Neural progenitor cell (in vitro differentiated cells): ENCODE results near the gene ACSM6. TPM values are rescaled to one million over a fixed set of nuclear protein-coding genes. Genes with fewer than 3 reads are reported as not detected.

ENCODE experiments used
- DNase-seq: peaks from one replicate; pipeline ENCODE4 v3.0.0-alpha.2; 2016; ENCODE audit warnings: low spot score
- H2AFZ ChIP-seq: fragments of 200-600 bp; sonication (generic); replicated peaks from 2 replicates; pipeline ENCODE4 v1.6.1; 2016; ENCODE audit warnings: antibody characterized with exemption
- H3F3A ChIP-seq: fragments of 200-600 bp; sonication (generic); 2 replicates; pipeline ENCODE4 v1.6.1; 2016; ENCODE audit warnings: antibody characterized with exemption, low read depth
- H3K27ac ChIP-seq: fragments of 200-600 bp; sonication (generic); 2 replicates; pipeline ENCODE4 v1.5.1; 2016; ENCODE audit warnings: mild to moderate bottlenecking
- H3K27me3 ChIP-seq: fragments of 200-600 bp; sonication (generic); 2 replicates; pipeline ENCODE4 v1.6.1; 2016; ENCODE audit warnings: mild to moderate bottlenecking, moderate library complexity
- H3K36me3 ChIP-seq: fragments of 200-600 bp; sonication (generic); 2 replicates; pipeline ENCODE4 v1.5.1; 2016
- H3K4me1 ChIP-seq: fragments of 200-600 bp; sonication (generic); 2 replicates; pipeline ENCODE4 v1.6.1; 2016; ENCODE audit warnings: mixed run types
- H3K4me2 ChIP-seq: fragments of 200-600 bp; sonication (generic); 2 replicates; pipeline ENCODE4 v1.6.1; 2016
- H3K4me3 ChIP-seq: fragments of 200-600 bp; sonication (generic); 2 replicates; pipeline ENCODE4 v1.5.1; 2016
- H3K79me2 ChIP-seq: fragments of 200-600 bp; sonication (generic); 2 replicates; pipeline ENCODE4 v1.6.1; 2016; ENCODE audit warnings: low read depth
- H3K9ac ChIP-seq: fragments of 200-600 bp; sonication (generic); 2 replicates; pipeline ENCODE4 v1.6.1; 2016
- H3K9me3 ChIP-seq: fragments of 200-600 bp; sonication (generic); 2 replicates; pipeline ENCODE4 v1.5.1; 2016; ENCODE audit warnings: low read depth
- H4K20me1 ChIP-seq: fragments of 200-600 bp; sonication (generic); 2 replicates; pipeline ENCODE4 v1.6.1; 2016; ENCODE audit warnings: low read depth
- H3K27ac Mint-ChIP-seq: 3 replicates; pipeline ENCODE4 v1.8.0; 2021; ENCODE audit warnings: mixed read lengths
- H3K27me3 Mint-ChIP-seq: 2 replicates; pipeline ENCODE4 v1.8.0; 2022; ENCODE audit warnings: low read depth, mild to moderate bottlenecking, inconsistent platforms, moderate library complexity, mixed read lengths; ENCODE audit not compliant: insufficient read depth
- H3K36me3 Mint-ChIP-seq: 3 replicates; pipeline ENCODE4 v1.8.0; 2021; ENCODE audit warnings: mixed read lengths
- H3K4me1 Mint-ChIP-seq: 3 replicates; pipeline ENCODE4 v1.8.0; 2021; ENCODE audit warnings: mixed read lengths
- H3K4me3 Mint-ChIP-seq: 3 replicates; pipeline ENCODE4 v1.8.0; 2021; ENCODE audit warnings: mild to moderate bottlenecking, moderate library complexity, mixed read lengths
- H3K9me3 Mint-ChIP-seq: 3 replicates; pipeline ENCODE4 v1.8.0; 2020; ENCODE audit warnings: mixed read lengths
- EZH2 ChIP-seq: fragments of 200-600 bp; sonication (generic); IDR thresholded peaks from 2 replicates; pipeline ENCODE4 v1.6.1; 2017; ENCODE audit warnings: antibody characterized with exemption, mild to moderate bottlenecking, moderate library complexity
- EZH2phosphoT487 ChIP-seq: fragments of 200-600 bp; sonication (generic); IDR thresholded peaks from 2 replicates; pipeline ENCODE4 v1.6.1; 2017; ENCODE audit warnings: antibody characterized with exemption
- total RNA-seq: library from RNA; depleted of rRNA; stranded (reverse); fragments of >200 nt; gene quantifications from 2 replicates; pipeline ENCODE4 v1.2.3, GENCODE V29; 2015; ENCODE audit warnings: low replicate concordance
- TF ChIP-seq, protein P1 (sequence below): fragments of 200-600 bp; sonication (generic); IDR thresholded peaks from 2 replicates; pipeline ENCODE4 v1.5.1; 2017; ENCODE audit warnings: antibody characterized with exemption, mild to moderate bottlenecking

Gene ACSM6
- total RNA-seq, 1 donor from 2014 or later, result not detected

DNA sequence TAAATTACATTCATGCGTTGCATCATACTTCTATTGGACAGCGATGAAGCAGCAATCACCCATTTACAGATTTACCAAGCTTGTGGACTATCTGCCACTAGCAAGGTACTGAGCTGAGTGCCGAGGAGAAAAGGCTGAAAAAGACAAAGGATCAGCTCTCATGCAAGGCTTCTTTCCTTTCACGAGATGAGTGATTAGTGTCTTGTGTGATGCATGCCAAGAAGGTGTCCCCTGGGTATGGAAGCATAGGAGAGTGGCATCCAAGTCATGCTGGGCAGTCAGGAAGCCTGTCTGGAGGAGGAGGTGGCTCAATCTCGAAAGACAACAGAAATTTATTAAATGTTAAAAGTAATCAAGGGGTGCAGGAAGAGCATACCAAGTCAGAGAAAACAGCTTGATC lies 40.9 kb downstream of the ACSM6 start:
- H3K79me2 ChIP-seq, result no peaks in the 10 kb centered on the region
- H3K27me3 Mint-ChIP-seq, result peaks cover 8% of the 10 kb centered on the region
- no peak overlapping the region for H3K4me3 Mint-ChIP-seq
- H2AFZ ChIP-seq, result no peak overlapping the region
- TF ChIP-seq, protein P1, sequence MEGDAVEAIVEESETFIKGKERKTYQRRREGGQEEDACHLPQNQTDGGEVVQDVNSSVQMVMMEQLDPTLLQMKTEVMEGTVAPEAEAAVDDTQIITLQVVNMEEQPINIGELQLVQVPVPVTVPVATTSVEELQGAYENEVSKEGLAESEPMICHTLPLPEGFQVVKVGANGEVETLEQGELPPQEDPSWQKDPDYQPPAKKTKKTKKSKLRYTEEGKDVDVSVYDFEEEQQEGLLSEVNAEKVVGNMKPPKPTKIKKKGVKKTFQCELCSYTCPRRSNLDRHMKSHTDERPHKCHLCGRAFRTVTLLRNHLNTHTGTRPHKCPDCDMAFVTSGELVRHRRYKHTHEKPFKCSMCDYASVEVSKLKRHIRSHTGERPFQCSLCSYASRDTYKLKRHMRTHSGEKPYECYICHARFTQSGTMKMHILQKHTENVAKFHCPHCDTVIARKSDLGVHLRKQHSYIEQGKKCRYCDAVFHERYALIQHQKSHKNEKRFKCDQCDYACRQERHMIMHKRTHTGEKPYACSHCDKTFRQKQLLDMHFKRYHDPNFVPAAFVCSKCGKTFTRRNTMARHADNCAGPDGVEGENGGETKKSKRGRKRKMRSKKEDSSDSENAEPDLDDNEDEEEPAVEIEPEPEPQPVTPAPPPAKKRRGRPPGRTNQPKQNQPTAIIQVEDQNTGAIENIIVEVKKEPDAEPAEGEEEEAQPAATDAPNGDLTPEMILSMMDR, result no peak
- TF ChIP-seq EZH2phosphoT487 (no peak), EZH2 (no peak)
- no peak for DNase-seq
- no peaks in the 10 kb centered on the region for H3K9me3 ChIP-seq
- peaks cover 7% of the 10 kb centered on the region for H3K4me1 Mint-ChIP-seq
- H3K4me1 ChIP-seq, result peaks cover 8% of the 10 kb centered on the region
- peaks cover 12% of the 10 kb centered on the region for H3K9me3 Mint-ChIP-seq
- H3K27ac Mint-ChIP-seq, result peak overlapping the region; percentile 86
- peak overlapping the region; percentile 7 for H3K9ac ChIP-seq
- no peak overlapping the region for H3K4me3 ChIP-seq
- H3K36me3 ChIP-seq, result no peaks in the 10 kb centered on the region
- H3K4me2 ChIP-seq, result no peak overlapping the region
- no peaks in the 10 kb centered on the region for H3K27me3 ChIP-seq
- peaks cover 11% of the 10 kb centered on the region for H3F3A ChIP-seq
- no peaks in the 10 kb centered on the region for H3K36me3 Mint-ChIP-seq
- H3K27ac ChIP-seq, result no peak overlapping the region
- H4K20me1 ChIP-seq, result no peaks in the 10 kb centered on the region

DNA sequence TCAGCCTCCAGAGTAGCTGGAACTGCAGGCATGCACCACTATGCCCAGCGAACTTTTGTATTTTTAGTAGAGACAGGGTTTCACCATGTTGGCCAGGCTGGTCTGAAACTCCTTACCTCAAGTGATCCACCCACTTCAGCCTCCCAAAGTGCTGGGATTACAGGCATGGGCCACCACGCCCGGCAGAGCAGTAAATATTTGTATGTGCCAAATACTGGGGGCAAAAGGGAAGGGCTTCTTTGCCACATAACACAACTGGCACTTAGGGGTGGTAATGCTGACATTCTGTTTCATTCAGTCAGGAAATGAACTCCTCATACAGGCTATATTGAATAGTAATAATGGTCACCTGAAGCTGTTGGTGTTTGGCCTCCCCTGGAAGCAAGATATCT lies 41.6 kb downstream of the ACSM6 start:
- Histone ChIP-seq H3K27me3 (no peaks in the 10 kb centered on the region), H3K4me1 (peaks cover 5% of the 10 kb centered on the region), H2AFZ (no peak overlapping the region), H3K9me3 (no peaks in the 10 kb centered on the region), H3K27ac (no peak overlapping the region), H3K4me3 (no peak overlapping the region), H3K79me2 (no peaks in the 10 kb centered on the region), H3K9ac (no peak overlapping the region), H3K36me3 (no peaks in the 10 kb centered on the region), H3F3A (peaks cover 4% of the 10 kb centered on the region), H3K4me2 (no peak overlapping the region), H4K20me1 (no peaks in the 10 kb centered on the region)
- Mint-ChIP-seq H3K27me3 (peaks cover 7% of the 10 kb centered on the region), H3K9me3 (peaks cover 7% of the 10 kb centered on the region), H3K4me1 (peaks cover 7% of the 10 kb centered on the region), H3K4me3 (no peak overlapping the region), H3K27ac (no peak overlapping the region), H3K36me3 (no peaks in the 10 kb centered on the region)
- no peak for TF ChIP-seq EZH2
- TF ChIP-seq EZH2phosphoT487, result no peak
- TF ChIP-seq, protein P1, result no peak
- no peak for DNase-seq

DNA sequence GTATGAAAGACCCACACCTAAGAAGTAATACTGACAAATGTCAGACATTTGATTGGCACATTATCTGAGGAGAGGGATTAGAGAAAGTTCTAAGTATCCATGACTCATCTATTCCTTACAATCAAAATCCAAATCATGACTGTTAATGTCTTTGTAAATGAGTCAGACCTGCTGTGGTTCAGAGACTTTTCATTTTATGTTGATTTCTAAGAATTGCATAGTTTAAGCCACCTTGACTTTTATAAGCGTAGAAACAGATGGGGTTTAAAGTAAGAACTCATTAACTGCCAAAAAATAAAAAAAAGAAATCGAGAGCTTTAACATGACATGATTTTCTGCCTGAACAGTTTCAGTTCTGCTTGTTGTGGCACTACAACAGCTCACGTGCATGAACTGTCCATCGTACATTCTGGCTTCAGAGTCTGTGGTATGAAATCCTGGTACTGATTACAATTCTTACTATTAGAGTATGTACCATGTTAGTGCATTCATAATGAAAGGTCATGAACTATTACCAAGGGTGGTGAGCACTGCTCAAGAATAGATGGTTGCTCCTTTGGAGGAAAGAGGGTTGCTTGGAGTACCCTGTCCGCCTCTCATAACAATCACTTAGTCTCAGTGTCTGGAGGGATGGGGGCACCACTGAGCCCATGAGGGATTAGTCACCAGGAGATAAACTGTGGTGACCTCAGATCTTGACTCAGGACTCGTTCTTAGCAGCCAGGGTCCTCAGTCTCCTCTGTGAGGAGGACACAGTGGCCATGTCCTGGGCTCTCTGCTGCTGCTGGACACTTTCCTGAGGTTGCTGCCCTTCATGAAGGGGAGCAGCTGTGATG lies 42.2 kb downstream of the ACSM6 start:
- H3K4me3 Mint-ChIP-seq, result no peak overlapping the region
- no peak for DNase-seq
- no peak for TF ChIP-seq EZH2
- TF ChIP-seq, protein P1, result no peak
- TF ChIP-seq EZH2phosphoT487, result no peak
- Histone ChIP-seq H3K4me2 (no peak overlapping the region), H3F3A (no peaks in the 10 kb centered on the region), H3K9ac (no peak overlapping the region), H4K20me1 (no peaks in the 10 kb centered on the region), H3K27ac (no peak overlapping the region), H3K36me3 (no peaks in the 10 kb centered on the region), H3K9me3 (no peaks in the 10 kb centered on the region), H2AFZ (no peak overlapping the region), H3K79me2 (no peaks in the 10 kb centered on the region), H3K4me1 (peaks cover 5% of the 10 kb centered on the region), H3K4me3 (no peak overlapping the region), H3K27me3 (no peaks in the 10 kb centered on the region)
- peaks cover 6% of the 10 kb centered on the region for H3K27me3 Mint-ChIP-seq
- no peak overlapping the region for H3K27ac Mint-ChIP-seq
- peaks cover 7% of the 10 kb centered on the region for H3K4me1 Mint-ChIP-seq
- H3K9me3 Mint-ChIP-seq, result peaks cover 6% of the 10 kb centered on the region
- no peaks in the 10 kb centered on the region for H3K36me3 Mint-ChIP-seq
